ENCODE data around the gene FBRSL1.
"Not testable (repeated sequence)": the region's sequence is repeated elsewhere in the genome, so short reads cannot be mapped to it uniquely, and the experiment has no call there.

The FBRSL1 gene

DNA sequence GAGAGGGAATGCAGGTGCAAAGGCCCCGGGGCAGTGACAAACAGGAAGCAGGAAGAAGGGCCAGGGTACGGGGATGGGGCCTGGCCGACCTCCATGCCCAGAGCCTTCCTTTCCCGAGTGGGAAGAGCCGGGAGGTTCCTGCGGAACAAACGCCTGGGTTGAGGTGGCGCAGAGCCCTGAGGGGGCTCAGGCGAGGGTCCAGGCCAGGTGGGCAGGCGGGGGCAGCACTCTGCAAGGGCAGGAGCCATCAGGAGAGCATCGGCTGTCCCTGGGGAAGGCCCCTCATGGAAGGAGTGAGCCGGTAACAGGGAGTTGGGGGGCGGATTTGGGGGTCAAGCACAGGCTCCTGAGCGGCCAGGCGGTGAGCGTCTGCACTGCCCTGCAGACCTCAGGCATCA is 18.1 kb upstream of the FBRSL1 start:
- no peak for DNase-seq

DNA sequence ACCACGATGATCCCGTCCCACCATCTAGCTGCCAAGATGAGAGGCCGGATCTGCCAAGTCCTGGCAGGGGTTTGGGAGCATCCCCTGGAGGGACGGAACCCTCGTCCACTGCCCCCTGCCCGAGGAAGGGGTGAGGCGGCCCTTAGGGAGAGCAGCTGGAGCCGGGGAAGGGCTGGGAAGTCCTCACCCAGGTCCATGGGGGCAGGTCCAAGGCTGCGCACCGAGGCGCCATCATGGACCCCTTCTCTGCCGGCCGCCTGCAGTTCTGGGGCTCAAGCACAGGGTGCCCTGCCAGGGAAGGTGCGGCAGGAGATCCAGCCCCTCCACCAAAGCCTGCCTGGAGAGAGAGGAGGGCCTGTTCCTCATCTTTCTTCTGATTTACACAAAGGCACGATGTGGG is 17.6 kb upstream of the FBRSL1 start:
- DNase-seq: no peak

DNA sequence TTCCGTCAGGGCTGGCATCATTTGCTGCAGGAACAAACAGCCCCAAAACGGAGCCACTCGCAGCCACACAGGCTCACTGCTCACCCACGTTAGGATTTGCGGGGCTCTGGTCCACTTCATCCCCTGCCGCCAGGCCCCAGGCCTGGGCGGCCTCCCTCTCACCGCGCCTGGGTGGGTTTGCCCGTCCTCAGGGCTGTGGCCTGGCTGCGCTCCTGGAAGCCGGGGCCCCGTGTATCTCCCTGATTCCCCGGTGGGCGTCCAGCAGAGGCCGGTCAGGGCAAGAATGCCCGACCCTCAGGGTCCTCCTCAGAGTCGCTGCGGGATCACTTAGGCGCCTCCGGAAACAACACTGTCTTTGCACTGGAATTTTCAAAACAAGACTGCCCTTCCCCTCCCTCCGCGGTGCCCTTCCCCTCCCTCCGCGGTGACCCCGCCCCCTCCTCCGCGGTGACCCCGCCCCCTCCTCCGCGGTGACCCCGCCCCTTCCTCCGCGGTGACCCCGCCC is 15.7 kb upstream of the FBRSL1 start:
- peak in 1 of 4 experiments; percentile 47 for DNase-seq

GRCh38 chr12:132474799-132475303 is 15.1 kb upstream of the FBRSL1 start:
- DNase-seq: not testable (repeated sequence)

DNA sequence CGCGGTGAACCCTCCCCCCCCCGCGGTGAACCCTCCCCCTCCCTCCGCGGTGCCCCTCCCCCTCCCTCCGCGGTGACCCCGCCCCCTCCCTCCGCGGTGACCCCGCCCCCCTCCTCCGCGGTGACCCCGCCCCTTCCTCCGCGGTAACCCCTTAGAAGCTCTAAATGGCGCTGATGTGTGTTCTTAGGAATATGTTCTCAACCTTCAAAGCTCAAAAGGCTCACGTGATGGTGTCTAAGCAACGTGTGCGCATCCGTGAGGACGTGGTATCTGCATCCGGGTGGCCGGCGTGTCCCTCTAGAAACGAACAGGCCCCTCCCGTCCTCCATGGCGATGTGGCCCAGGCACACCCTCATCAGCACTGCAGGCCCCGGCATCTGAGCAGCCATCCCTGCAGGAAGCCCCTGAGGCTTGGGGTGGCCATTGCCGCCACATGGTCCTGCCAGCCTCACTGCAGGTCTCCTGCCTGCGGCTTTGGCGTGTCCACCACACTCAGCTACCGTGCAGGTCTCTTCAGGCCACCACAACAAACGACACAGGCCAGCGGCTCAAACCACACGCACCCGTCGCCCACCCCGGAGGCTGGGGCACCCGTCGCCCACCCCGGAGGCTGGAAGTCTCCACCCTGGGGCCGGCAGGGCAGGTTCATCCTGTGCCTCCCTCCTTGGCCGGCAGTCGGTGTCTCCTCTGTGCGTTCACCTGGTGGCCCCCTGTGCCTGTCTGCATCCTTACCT is 14.5 kb upstream of the FBRSL1 start:
- no peak for DNase-seq

- no peak for DNase-seq
These were observed 13.9 kb upstream of the FBRSL1 start for GRCh38 chr12:132476038-132476414.

- DNase-seq: no peak
These were observed 13.5 kb upstream of the FBRSL1 start for GRCh38 chr12:132476421-132476820.

DNA sequence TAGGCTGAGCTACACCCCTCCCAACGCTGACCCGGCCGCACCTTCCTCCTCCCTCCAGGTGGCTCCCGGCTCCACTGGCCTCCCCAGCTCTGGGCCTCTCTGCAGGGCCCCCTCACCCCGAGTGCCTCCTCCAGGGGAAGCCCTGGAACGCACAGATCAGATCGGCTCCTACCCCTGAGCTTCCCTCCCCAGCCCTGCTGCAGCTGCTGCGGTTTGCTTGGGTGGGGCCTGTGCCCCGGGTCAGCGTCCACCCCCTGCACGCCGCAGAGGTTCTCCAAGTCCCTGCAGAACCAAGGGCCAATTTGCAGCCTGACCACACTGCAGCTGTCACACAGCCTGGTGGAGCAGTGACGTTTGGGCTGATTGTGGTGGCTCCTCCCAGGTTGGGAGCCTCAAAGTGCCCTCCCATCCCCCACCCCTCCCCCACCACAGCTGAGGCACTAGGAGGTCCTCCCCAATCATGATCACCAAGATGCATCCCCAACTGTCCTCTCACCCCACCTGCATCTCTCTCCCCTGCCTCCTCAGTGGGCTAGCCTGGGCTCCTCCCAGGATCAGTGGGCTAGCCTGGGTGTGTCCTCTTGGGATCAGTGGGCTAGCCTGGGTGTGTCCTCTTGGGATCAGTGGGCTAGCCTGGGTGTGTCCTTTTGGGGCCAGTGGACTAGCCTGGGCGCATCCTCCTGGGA is 12.8 kb upstream of the FBRSL1 start:
- DNase-seq: no peak

GRCh38 chr12:132477703-132478432 is 12.1 kb upstream of the FBRSL1 start:
- no peak for DNase-seq

DNA sequence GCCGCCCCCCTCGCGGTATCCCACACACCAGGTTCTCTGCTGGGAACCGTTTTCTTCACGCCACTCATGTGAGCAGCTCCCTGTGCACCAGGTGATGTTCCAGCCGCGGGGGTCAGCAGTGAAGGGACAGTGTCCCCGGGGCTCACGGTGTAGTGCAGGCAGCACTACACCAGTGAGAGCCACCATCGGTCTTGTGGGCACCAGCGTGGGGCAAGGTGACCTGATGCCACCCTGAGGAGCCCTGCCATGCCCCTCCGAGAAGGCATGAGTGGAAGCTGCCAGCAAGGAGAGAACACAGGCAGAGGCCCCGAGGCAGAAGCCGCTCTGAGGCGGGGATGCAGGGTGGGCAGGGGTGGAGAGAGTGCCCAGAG is 11.5 kb upstream of the FBRSL1 start:
- DNase-seq: no peak

DNA sequence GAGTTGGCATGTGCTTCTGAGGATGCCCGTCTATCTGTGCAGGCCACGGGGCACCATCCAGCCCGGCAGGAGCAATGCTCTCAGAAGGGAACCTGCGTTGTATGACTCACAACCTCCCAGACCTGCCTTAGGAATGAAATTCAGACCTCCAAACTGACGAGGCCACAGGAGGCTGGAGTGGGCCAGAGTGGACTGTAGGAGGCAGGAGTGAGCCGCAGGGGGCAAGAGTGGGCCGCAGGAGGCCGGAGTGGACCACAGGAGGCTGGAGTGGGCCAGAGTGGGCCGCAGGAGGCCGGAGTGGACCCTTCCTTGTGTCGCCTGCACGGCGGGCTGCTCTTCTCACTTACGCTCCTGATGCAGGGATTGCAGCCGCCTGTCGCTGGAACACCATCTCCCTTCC is 11.1 kb upstream of the FBRSL1 start:
- no peak for DNase-seq

DNA sequence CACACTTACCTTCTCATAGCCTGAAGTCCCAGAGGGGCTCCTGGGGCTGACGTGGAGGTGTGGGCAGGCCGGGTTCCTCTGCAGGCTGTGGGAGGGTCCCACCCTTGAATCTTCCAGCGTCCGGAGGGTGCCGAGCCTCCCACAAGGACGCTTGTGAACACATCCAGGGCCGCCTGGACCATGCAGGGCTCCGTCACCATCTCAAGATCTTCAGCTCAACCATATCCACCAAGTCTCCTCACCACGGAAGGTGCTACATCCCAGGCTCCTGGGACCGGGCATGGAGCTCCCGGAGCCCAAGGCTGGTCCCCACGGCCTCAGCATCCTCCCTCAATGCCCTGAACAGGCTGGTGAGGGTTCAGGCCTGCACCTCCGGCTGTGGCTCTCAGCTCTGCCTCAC is 10.7 kb upstream of the FBRSL1 start:
- DNase-seq: no peak

DNA sequence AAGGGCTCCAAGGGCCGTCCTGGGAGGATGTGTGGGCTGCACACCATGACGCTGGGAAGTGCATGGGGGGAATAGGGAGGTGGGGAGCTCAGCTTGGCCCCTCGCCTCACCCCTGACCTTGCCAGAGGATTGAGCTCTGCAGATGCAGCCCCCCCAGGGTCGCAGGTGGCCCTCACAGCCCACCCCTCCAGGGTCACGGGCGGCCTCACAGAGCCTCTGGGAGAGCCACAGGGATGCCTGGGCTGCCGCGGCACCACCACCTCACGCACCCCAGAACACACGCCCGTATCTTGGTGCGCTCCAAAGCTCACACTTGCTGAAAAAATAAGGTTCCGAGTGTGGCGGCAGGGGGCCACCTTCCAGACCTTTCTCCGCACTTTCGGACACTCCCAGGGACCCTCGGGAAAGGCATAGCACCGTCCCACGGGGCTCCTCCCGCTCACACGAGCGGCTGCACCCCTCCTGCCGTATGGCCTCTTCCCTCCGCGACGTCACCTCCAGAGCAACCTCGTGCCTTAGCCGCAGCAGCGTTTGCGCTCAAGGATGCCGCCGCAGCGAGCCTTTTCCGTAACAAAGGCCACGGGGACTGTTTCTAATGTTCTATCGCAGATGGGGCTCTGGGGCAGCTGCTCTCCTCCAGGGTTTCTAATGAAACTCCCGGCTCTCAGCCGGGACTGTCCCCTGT is 9.9 kb upstream of the FBRSL1 start:
- DNase-seq: no peak

GRCh38 chr12:132480623-132481132 is 9.3 kb upstream of the FBRSL1 start:
- DNase-seq: no peak

- DNase-seq: no peak
These were observed 8.6 kb upstream of the FBRSL1 start for GRCh38 chr12:132481345-132481744.

GRCh38 chr12:132481771-132482745 is 7.9 kb upstream of the FBRSL1 start:
- DNase-seq: no peak

- no peak for DNase-seq
These were observed 7.2 kb upstream of the FBRSL1 start for GRCh38 chr12:132482771-132483170.

DNA sequence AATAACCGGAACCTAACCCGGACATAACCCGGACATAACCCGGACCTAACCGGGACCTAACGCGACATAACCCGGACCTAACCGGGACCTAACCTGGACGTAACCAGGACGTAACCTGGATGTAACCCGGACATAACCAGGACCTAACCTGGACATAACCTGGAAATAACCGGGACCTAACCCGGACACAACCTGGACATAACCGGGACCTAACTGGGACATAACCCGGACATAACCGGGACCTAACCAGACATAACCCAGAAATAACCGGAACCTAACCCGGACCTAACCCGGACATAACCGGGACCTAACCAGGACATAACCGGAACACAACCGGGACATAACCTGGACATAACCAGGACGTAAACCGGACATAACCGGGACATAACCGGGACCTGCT is 6.7 kb upstream of the FBRSL1 start:
- no peak for DNase-seq

- DNase-seq: no peak
These were observed 6.3 kb upstream of the FBRSL1 start for GRCh38 chr12:132483612-132484011.

DNA sequence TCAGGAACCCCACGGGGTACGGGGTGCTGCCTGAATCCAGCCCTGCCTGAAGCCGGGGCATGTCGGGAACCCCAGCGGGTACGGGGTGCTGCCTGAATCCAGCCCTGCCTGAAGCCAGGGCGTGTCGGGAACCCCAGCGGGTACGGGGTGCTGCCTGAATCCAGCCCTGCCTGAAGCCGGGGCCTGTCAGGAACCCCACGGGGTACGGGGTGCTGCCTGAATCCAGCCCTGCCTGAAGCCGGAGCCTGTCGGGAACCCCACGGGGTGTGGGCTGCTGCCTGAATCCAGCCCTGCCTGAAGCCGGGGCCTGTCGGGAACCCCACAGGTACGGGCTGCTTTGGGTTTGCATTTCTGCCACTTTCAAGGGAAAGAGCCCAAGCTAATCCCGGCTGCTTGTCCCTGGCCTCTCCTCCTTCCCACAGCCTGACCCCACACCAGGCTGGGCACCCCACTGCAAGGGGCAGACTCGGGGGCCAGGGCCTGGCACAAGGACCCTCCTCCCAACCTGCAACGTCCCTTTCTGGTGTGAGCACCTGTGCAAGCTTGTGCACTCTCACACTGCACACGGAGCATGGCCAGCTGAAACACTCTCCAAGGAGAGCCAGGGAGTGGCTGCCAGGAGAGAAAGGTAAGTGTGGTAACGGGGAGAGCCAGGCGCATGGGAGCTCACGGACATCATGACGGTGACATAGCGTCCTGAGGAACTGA is 5.6 kb upstream of the FBRSL1 start:
- DNase-seq: no peak

DNA sequence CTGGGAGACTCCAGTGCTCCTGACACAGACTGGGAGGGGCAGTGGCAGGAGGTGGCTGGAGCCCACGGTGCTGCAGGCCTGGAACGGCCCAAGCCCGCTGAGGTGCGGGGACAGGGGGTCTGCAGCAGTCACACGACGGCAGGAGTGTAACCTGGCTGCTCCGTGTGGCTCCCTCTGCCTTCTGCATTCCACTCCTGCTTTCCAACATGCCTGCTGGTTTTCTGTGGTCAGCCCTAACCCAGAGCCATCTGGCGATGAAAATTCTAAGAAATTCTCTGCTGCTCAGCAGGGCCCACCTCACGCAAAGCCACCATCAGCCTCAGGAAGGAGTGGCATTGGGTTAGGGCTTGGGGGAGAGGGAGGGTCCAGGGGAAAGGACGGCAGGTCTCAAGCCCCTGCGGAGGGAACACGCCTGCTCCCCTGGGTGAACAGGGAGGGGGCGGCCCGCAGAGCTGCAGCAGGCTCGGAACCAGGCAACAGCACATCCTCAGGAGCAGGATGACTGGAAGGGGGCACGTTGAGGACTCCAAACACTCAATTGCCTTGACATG is 5.0 kb upstream of the FBRSL1 start:
- DNase-seq: no peak
